Osteocyte (in vitro differentiated cells): Measurements from ENCODE around the gene SFT2D1. TPM values are rescaled to one million over a fixed set of nuclear protein-coding genes. Genes with fewer than 3 reads are reported as not detected.
"Not testable (repeated sequence)": the region's sequence is repeated elsewhere in the genome, so short reads cannot be mapped to it uniquely, and the experiment has no call there.

Experiments
- DNase-seq: peaks from one replicate; pipeline ENCODE4 v3.0.0; 2021; ENCODE audit warnings: mixed read lengths; ENCODE audit not compliant: unreplicated experiment; ENCODE audit errors: extremely low spot score
- H3K27ac Mint-ChIP-seq: one replicate; pipeline ENCODE4 v1.8.0; 2021; ENCODE audit warnings: mild to moderate bottlenecking, mixed read lengths; ENCODE audit not compliant: unreplicated experiment
- H3K27me3 Mint-ChIP-seq: one replicate; pipeline ENCODE4 v1.8.0; 2021; ENCODE audit warnings: mixed read lengths; ENCODE audit not compliant: unreplicated experiment
- H3K36me3 Mint-ChIP-seq: one replicate; pipeline ENCODE4 v1.8.0; 2021; ENCODE audit warnings: mixed read lengths; ENCODE audit not compliant: unreplicated experiment
- H3K4me1 Mint-ChIP-seq: one replicate; pipeline ENCODE4 v1.8.0; 2021; ENCODE audit warnings: mixed read lengths; ENCODE audit not compliant: unreplicated experiment
- H3K4me3 Mint-ChIP-seq: one replicate; pipeline ENCODE4 v1.8.0; 2021; ENCODE audit warnings: mild to moderate bottlenecking, moderate library complexity, mixed read lengths; ENCODE audit not compliant: unreplicated experiment
- H3K9me3 Mint-ChIP-seq: one replicate; pipeline ENCODE4 v1.8.0; 2021; ENCODE audit warnings: mixed read lengths; ENCODE audit not compliant: unreplicated experiment
- CTCF ChIP-seq: fragments of 200-600 bp; sonication (generic); IDR thresholded peaks from 2 replicates; pipeline ENCODE4 v1.5.0; 2021; ENCODE audit warnings: antibody characterized with exemption, mild to moderate bottlenecking, moderate library complexity
- long read RNA-seq: library from polyadenylated mRNA; unstranded; transcript quantifications from one replicate; pipeline ENCODE4 v2.0.0, GENCODE V29; 2021
- total RNA-seq: library from RNA; stranded (reverse); gene quantifications from 2 replicates; pipeline ENCODE4 v1.2.1, GENCODE V29; 2021

The SFT2D1 gene
- 30.8 and 34.0 TPM in 2 replicates for total RNA-seq
- long read RNA-seq, transcript SFT2D1-201 (8 exons, 1,079 nt), result major isoform, 72 of 87 reads
- long read RNA-seq, partial matches to known transcripts, result 0 of 87 reads
- long read RNA-seq, other reads (novel, unspliced or antisense), result 15 of 87 reads

DNA sequence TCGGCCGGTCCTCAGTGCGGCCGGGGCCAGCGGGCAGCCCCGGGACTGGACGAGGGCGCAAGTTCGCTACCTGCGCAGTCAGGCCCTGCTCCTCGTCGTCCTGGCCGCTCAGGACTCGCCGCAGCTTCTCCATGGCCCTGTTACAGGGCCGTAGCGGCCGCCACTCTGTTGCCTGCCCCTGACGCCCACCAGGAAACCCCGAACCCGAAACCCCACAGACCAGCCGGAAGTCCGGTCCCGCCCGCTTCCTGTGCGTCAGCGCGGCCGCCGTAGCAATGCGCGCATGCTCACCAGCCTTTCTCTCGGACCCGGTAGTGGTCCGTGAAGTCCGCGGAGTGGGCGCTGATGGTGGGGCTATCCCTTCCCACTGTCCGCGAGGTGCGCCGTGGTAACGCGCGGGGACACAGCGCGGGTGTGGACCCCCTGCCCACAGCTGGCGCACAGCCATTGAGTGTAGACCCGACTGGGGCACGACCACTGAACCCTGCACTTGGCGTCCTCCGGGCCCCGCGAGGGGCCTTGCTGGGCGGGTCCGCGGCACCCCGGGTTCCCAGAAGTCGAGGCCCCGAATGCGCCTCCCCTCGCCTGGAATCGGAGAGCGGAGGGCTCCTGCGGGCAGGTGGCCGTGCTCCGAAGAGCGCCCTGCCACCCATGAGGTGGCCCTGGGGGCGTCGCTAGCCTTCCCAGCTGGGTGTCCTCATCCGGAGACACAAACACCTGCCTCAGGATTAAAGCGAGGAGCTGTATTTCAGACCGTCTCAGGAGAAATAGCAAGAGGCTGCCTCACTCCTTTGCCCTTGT lies at the start of gene SFT2D1:
Gene SFT2D1, minus strand, starts transcription at position 197 of the 801 bp plus-strand sequence. Its CDS starts 64 bp downstream, at position 133.
- peak; percentile 94 for DNase-seq
- Mint-ChIP-seq H3K36me3 (no peaks in the 10 kb centered on the region), H3K27ac (peak within 1 kb of the TSS; percentile 80), H3K4me1 (peaks cover 13% of the 10 kb centered on the region), H3K4me3 (peak within 1 kb of the TSS; percentile 94), H3K9me3 (no peaks in the 10 kb centered on the region), H3K27me3 (peaks cover 13% of the 10 kb centered on the region)
- no peak for TF ChIP-seq CTCF

DNA sequence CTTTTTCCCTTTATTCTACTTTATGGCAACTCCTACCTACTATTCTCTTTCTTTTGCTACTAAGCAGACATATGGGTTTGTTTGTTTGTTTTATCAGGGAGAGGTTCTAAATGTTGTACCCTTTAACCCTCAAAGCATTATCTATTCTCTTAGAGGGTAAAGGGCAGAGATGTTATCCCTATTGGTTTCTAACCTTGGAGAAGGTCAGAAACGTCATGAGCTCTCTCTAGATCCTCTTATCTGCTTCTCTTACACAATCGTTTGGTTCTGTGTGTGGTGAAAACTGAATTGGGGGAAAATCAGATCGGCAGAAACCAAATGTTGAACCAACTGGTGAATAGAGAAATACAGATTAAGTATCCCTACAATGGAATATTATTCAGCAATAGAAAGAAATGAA lies 46.8 kb upstream of the SFT2D1 start:
- H3K4me3 Mint-ChIP-seq, result no peak overlapping the region

GRCh38 chr6:166388290-166389004 lies 46.1 kb upstream of the SFT2D1 start:
- DNase-seq, result no peak
- no peak overlapping the region for H3K4me3 Mint-ChIP-seq
- no peaks in the 10 kb centered on the region for H3K9me3 Mint-ChIP-seq
- TF ChIP-seq CTCF, result no peak
- H3K36me3 Mint-ChIP-seq, result no peaks in the 10 kb centered on the region
- peaks cover 8% of the 10 kb centered on the region for H3K4me1 Mint-ChIP-seq
- peaks cover 12% of the 10 kb centered on the region for H3K27me3 Mint-ChIP-seq
- no peak overlapping the region for H3K27ac Mint-ChIP-seq

More for the DNA sequence above, 46.8 kb upstream of the SFT2D1 start:
- no peaks in the 10 kb centered on the region for H3K9me3 Mint-ChIP-seq
- no peaks in the 10 kb centered on the region for H3K36me3 Mint-ChIP-seq
- H3K4me1 Mint-ChIP-seq, result peaks cover 1% of the 10 kb centered on the region
- no peak for TF ChIP-seq CTCF
- no peak for DNase-seq
- H3K27ac Mint-ChIP-seq, result no peak overlapping the region
- peaks cover 13% of the 10 kb centered on the region for H3K27me3 Mint-ChIP-seq

- Mint-ChIP-seq H3K4me1 (peaks cover 8% of the 10 kb centered on the region), H3K36me3 (no peaks in the 10 kb centered on the region), H3K9me3 (no peaks in the 10 kb centered on the region), H3K27ac (no peak overlapping the region), H3K27me3 (peaks cover 12% of the 10 kb centered on the region), H3K4me3 (no peak overlapping the region)
- no peak for DNase-seq
- TF ChIP-seq CTCF, result no peak
Measured at GRCh38 chr6:166387642-166388289, 45.4 kb upstream of the SFT2D1 start.

GRCh38 chr6:166387098-166387497 lies 44.8 kb upstream of the SFT2D1 start:
- DNase-seq, H3K27me3 Mint-ChIP-seq, H3K36me3 Mint-ChIP-seq, H3K9me3 Mint-ChIP-seq, H3K4me1 Mint-ChIP-seq, H3K4me3 Mint-ChIP-seq, H3K27ac Mint-ChIP-seq: not testable (repeated sequence)
